A673 (cell line): ENCODE results near the gene CSRP1. TPM values are rescaled to one million over a fixed set of nuclear protein-coding genes. Genes with fewer than 3 reads are reported as not detected.

ENCODE experiments used
- BruUV-seq: library from RNA; stranded (reverse); fragments of 400-500 nt; replicated peaks from 2 replicates; lab custom pipeline; 2021; lab: Mats Ljungman, UMichigan
- CTCF ChIA-PET: fragments of 300-600 bp; sonication (Branson Sonifier 250); formaldehyde crosslinking; loops from one replicate; lab custom pipeline; 2022; ENCODE audit warnings: antibody characterized with exemption; lab: Charles Lee
- POLR2A ChIA-PET: fragments of 300-600 bp; sonication (Branson Sonifier 250); formaldehyde crosslinking; loops from one replicate; lab custom pipeline; 2022; ENCODE audit warnings: antibody characterized with exemption; ENCODE audit not compliant: low non-redundant PET; lab: Charles Lee
- DNase-seq: peaks from one replicate; pipeline ENCODE4 v3.0.0-alpha.2; 2015; ENCODE audit warnings: low spot score
- H3K27ac ChIP-seq: fragments of 200-600 bp; sonication (generic); 2 replicates; pipeline ENCODE4 v1.5.1; 2016; ENCODE audit warnings: mixed run types, low read depth, mild to moderate bottlenecking, mixed read lengths, antibody characterized with exemption, low read length; ENCODE audit not compliant: poor library complexity, severe bottlenecking
- H3K27me3 ChIP-seq: fragments of 200-600 bp; sonication (generic); replicated peaks from 2 replicates; pipeline ENCODE4 v1.6.1; 2017; ENCODE audit warnings: mixed run types, low read depth, mild to moderate bottlenecking, mixed read lengths, antibody characterized with exemption, low read length; ENCODE audit not compliant: insufficient read depth, poor library complexity
- H3K36me3 ChIP-seq: fragments of 200-600 bp; sonication (generic); 2 replicates; pipeline ENCODE4 v1.6.1; 2016; ENCODE audit warnings: mixed run types, mild to moderate bottlenecking, mixed read lengths, antibody characterized with exemption, low read length; ENCODE audit not compliant: insufficient read depth, poor library complexity, severe bottlenecking
- H3K4me1 ChIP-seq: fragments of 200-600 bp; sonication (generic); 2 replicates; pipeline ENCODE4 v1.6.1; 2017; ENCODE audit warnings: mixed run types, mild to moderate bottlenecking, mixed read lengths, antibody characterized with exemption, low read length; ENCODE audit not compliant: insufficient read depth, poor library complexity, severe bottlenecking
- H3K4me3 ChIP-seq: fragments of 200-600 bp; sonication (generic); 2 replicates; pipeline ENCODE4 v1.5.1; 2016; ENCODE audit warnings: low read depth, mixed run types, mild to moderate bottlenecking, mixed read lengths, low read length; ENCODE audit not compliant: poor library complexity, severe bottlenecking
- H3K9me3 ChIP-seq: fragments of 200-600 bp; sonication (generic); 2 replicates; pipeline ENCODE4 v1.6.1; 2016; ENCODE audit warnings: mixed run types, low read depth, mild to moderate bottlenecking, mixed read lengths, antibody characterized with exemption, low read length; ENCODE audit not compliant: poor library complexity, severe bottlenecking
- EZH2 ChIP-seq: fragments of 200-600 bp; sonication (generic); IDR thresholded peaks from 2 replicates; pipeline ENCODE4 v1.6.1; 2017; ENCODE audit warnings: borderline replicate concordance, low read depth, mild to moderate bottlenecking, mixed read lengths, antibody characterized with exemption, low read length; ENCODE audit not compliant: poor library complexity, severe bottlenecking
- intact Hi-C: fragments of 100-400 bp; cut with micrococcal nuclease; formaldehyde crosslinking; loops from one replicate; pipeline ENCODE4 v1.10.0; 2022; ENCODE audit not compliant: unreplicated experiment
- total RNA-seq: library from RNA; stranded (reverse); gene quantifications from 2 replicates; pipeline ENCODE4 v1.2.3, GENCODE V29; 2021
- TF ChIP-seq, protein P1 (sequence below): fragments of 300-800, 200-600 bp; sonication (generic); conservative IDR thresholded peaks from 2 replicates; pipeline ENCODE4 v1.5.1; 2017; ENCODE audit warnings: low read depth, mild to moderate bottlenecking, antibody characterized with exemption, low read length, moderate library complexity, mixed read lengths

Gene CSRP1
- total RNA-seq, 1 experiment from 2014 or later, result 517 TPM

DNA sequence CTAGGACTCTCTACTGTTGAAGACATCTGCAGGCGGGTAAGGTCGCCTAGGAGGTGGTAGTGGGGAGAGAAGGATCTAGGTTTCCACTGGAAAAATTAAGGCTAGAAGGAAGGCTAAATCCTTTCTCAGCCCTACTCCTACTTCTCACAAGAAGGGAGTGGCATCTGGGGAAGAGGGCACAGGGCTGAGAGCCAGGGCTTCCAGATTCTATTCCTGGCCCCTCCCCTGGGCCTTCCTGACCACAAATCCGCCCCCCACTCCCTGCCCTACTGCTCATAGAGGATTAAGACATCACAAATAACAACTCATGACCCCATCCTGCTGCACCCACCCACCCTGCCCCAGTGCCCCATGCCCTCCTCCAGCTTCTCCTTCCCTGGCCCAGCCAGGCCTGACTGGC, 40.4 kb downstream of the CSRP1 start:
- Histone ChIP-seq H3K4me3 (peak overlapping the region; percentile 76), H3K4me1 (peaks cover 28% of the 10 kb centered on the region), H3K27ac (peak overlapping the region; percentile 12), H3K9me3 (no peaks in the 10 kb centered on the region), H3K36me3 (peaks cover 15% of the 10 kb centered on the region), H3K27me3 (no peaks in the 10 kb centered on the region)
- CTCF ChIA-PET, result no interaction called here
- intact Hi-C loops, result no loop called here
- POLR2A ChIA-PET, result no interaction called here
- TF ChIP-seq, protein P1, sequence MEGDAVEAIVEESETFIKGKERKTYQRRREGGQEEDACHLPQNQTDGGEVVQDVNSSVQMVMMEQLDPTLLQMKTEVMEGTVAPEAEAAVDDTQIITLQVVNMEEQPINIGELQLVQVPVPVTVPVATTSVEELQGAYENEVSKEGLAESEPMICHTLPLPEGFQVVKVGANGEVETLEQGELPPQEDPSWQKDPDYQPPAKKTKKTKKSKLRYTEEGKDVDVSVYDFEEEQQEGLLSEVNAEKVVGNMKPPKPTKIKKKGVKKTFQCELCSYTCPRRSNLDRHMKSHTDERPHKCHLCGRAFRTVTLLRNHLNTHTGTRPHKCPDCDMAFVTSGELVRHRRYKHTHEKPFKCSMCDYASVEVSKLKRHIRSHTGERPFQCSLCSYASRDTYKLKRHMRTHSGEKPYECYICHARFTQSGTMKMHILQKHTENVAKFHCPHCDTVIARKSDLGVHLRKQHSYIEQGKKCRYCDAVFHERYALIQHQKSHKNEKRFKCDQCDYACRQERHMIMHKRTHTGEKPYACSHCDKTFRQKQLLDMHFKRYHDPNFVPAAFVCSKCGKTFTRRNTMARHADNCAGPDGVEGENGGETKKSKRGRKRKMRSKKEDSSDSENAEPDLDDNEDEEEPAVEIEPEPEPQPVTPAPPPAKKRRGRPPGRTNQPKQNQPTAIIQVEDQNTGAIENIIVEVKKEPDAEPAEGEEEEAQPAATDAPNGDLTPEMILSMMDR, result no peak
- TF ChIP-seq EZH2, result no peak
- no peak for DNase-seq
- no TSS peak for BruUV-seq

DNA sequence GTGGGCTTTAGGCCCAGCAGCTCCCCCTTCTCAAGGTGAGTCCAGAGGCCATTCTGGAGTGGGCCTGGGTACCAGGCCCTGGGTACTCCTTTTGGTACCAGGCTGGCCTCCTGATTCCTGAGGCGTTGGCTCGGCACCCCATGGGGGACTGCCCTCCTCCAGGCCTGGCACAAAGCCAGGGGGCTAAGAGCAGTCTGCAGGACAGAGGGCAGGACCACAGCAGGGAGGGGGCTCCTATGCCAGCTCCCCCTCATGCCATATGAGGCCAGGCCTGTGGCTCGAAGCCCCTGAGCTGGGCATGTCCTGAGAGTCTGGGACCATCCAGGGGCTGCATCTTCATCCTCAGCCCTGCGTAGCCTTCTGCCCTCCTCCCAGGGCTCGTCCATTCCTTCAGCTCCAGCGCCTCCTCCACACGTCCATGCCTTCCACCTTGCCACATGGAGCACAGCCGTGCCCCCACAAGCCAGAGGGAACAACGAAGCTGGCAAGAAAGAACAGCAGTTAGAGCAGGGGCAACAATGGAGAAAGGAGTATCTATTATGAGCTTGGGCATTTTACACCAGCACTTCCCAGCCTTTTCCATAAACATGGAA, 41.1 kb downstream of the CSRP1 start:
- intact Hi-C loops, result no loop called here

DNA sequence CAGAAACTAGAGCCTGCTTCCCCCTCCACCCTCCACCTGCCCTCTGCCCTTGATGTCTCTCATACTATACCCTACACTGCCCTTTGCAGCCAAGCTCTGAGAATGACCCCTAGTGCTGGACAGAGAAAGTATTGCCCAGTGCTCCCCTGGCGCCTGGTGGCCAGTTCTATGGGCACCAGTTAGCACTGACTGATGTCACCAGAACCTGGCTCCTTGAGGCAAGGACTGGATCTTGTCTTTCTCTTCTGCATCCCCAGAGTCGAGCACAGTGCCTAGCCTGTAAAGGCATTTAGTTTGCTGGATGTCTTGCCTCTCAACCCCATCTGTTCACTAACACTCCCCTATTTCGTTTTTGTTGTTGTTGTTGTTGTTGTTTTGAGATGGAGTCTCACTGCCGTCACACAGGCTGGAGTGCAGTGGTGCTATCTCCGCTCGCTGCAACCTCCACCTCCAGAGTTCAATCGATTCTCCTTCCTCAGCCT, 43.8 kb downstream of the CSRP1 start:
- TF ChIP-seq EZH2, result no peak
- TF ChIP-seq, protein P1, result no peak
- BruUV-seq, result no TSS peak
- no peaks in the 10 kb centered on the region for H3K9me3 ChIP-seq
- POLR2A ChIA-PET, result no interaction called here
- peaks cover 15% of the 10 kb centered on the region for H3K36me3 ChIP-seq
- H3K27ac ChIP-seq, result no peak overlapping the region
- CTCF ChIA-PET, result no interaction called here
- peaks cover 27% of the 10 kb centered on the region for H3K4me1 ChIP-seq
- H3K4me3 ChIP-seq, result no peak overlapping the region
- intact Hi-C loops, result no loop called here
- H3K27me3 ChIP-seq, result no peaks in the 10 kb centered on the region
- DNase-seq, result no peak

More for the DNA sequence above, 41.1 kb downstream of the CSRP1 start:
- peak overlapping the region; percentile 19 for H3K4me3 ChIP-seq
- no TSS peak for BruUV-seq
- H3K36me3 ChIP-seq, result peaks cover 15% of the 10 kb centered on the region
- peaks cover 35% of the 10 kb centered on the region for H3K4me1 ChIP-seq
- POLR2A ChIA-PET, result no interaction called here
- no peaks in the 10 kb centered on the region for H3K27me3 ChIP-seq
- no peaks in the 10 kb centered on the region for H3K9me3 ChIP-seq
- TF ChIP-seq, protein P1, result no peak
- no peak for TF ChIP-seq EZH2
- CTCF ChIA-PET, result no interaction called here
- H3K27ac ChIP-seq, result peak overlapping the region; percentile 12
- no peak for DNase-seq
